Left colon (tissue), 2 donors: ENCODE measurements around the gene LGR5. TPM values are rescaled to one million over a fixed set of nuclear protein-coding genes. Genes with fewer than 3 reads are reported as not detected.

Source experiments
- ATAC-seq: fragments of 200-7000 bp; cut with Tn5 transposase; one replicate; pipeline ENCODE4 v1.9.1; 2020; ENCODE audit warnings: mild to moderate bottlenecking, moderate library complexity
- DNase-seq, 2 donors: peaks; one replicate each; pipeline ENCODE4 v3.0.0-alpha.2; 2020
- intact Hi-C, 2 donors: fragments of 100-400 bp; cut with DNase I in 1 of 2; cut with micrococcal nuclease in 1 of 2; formaldehyde crosslinking; loops; one replicate each; pipeline versions ENCODE4 v1.11.2 to v1.14.0; 2022; cut with DNase I, micrococcal nuclease
- total RNA-seq, 2 donors: library from RNA; stranded (reverse); fragmentation: NEBNext Ultra II Directional; extraction: Animal tissue kit (Norgen Biotek cat#: 25700); gene quantifications; one replicate each; pipeline ENCODE4 v1.2.1, GENCODE V29; 2021
- donor health status: DM: no; HTN: no; CAD: no.
- donor health status: DM: yes; HTN: yes; CAD: no.

LGR5 gene
- total RNA-seq, 2 donors from 2014 or later, result 4.5 to 5.2 TPM

GRCh38 chr12:71576496-71576895, 136.9 kb downstream of the LGR5 start:
- ATAC-seq, result no peak
- no peak for DNase-seq
- intact Hi-C loops, result no loop called here

DNA sequence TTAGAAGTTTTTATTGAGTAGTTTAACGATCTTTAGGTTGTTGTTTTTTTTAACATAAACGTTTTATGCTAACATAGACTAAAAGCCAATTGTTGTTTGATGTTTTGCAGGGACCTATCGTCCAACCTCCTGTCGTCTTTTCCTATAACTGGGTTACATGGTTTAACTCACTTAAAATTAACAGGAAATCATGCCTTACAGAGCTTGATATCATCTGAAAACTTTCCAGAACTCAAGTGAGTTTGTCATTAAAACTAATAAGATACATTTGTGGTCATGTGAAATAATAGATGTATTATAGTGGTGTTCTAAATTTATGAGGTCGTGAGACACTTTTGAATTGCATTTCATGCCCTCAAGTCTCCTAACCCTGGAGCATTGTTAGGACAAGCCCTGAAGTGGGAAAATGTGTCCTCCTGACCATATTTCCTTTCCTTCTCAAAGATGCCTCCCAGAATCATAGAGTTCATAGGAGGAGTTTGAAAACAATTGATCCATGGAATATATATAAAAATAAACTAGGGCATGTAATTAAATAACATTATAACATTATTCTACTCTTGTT, 139.2 kb downstream of the LGR5 start:
- DNase-seq (no peak), ATAC-seq (no peak)
- intact Hi-C loops, result no loop called here

- intact Hi-C loops, result no loop called here
- DNase-seq, result peak in 1 of 2 donors; percentile 17
Observed at GRCh38 chr12:71581206-71581605, 141.6 kb downstream of the LGR5 start.

DNA sequence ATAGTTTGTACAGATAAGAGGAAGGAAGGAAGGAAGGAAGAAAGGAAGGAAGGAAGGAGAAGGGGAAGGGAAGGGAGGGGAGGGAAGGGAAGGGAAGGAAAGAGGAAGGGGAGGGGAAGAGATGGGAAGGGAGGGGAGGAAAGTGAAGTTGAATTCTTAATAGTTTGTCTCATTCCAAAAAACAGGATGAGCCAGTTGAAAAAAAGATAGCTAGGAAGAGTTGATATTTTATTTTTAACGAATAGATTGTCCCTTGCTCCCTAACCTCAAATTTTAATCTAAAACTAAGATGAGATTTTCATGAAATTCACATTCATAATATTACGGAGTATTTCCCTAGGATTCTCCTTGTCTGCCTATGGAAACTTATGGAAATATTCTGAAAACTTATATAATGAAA, 143.3 kb downstream of the LGR5 start:
- DNase-seq (no peak), ATAC-seq (no peak)
- intact Hi-C loops, result no loop called here

More at GRCh38 chr12:71581206-71581605, 141.6 kb downstream of the LGR5 start:
- peak; percentile 71 for ATAC-seq

DNA sequence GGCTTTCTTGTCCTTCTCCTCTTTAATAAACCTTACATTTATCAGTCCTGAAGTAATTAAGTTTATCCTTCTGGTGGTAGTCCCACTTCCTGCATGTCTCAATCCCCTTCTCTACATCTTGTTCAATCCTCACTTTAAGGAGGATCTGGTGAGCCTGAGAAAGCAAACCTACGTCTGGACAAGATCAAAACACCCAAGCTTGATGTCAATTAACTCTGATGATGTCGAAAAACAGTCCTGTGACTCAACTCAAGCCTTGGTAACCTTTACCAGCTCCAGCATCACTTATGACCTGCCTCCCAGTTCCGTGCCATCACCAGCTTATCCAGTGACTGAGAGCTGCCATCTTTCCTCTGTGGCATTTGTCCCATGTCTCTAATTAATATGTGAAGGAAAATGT, 144.8 kb downstream of the LGR5 start:
- DNase-seq, result no peak
- intact Hi-C loops, result no loop called here
- no peak for ATAC-seq

DNA sequence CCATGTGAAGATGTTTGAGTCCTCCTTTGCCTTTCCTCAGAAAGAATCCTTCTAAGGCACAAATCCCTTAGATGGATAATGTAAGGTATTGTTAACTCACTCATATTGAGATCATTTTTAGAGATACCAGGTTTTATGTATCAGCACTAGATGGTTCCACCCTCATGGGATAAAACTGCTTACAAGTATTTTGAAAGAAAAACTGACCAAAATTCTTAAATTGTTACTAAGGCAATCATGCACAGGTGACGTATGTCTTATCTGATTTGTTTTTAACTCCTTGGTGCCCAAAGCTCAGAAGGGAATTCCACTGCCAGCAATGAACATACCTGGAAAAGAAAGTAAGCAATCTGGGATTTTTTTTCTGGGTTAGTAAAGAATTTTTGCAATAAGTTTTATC, 145.6 kb downstream of the LGR5 start:
- intact Hi-C loops, result no loop called here
- no peak for ATAC-seq
- no peak for DNase-seq

DNA sequence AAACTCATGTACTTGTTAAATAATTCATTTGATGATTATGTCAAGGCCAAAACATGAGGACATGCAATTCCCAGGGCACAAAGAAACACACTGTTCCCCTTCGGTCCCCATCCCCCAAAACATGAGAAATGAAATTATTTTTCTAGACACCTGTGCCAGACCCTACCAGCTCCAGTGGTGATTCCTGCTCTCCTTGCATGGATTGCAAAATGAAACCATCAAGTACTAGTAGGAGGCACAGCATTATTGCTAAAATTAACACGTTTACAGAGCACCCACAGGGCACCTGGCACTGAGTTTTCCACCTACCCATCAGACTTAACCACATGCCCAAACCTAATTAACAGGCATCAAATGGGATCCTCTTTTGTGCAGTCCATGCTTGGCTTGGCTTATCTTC, 147.4 kb downstream of the LGR5 start:
- DNase-seq (no peak), ATAC-seq (no peak)
- intact Hi-C loops, result no loop called here

DNA sequence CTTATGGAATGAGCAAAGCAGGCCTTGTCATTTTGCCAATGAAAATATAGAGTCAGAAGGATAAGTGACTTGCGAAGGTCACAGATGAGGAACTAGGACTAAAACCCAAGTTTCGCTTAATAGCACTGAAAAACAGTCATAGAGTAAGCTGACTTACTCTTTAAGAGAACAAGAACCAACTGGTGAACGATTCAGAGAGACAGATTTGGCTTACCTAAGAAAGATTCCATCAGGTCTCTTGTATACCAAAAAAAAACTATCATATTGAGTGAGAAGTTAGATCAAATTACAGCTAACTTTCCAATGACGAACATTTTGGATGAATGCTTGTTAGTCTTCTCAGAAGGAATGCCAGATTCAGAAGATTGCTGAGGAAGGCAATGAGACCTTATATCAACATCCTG, 149.9 kb downstream of the LGR5 start:
- no peak for ATAC-seq
- intact Hi-C loops, result no loop called here
- no peak for DNase-seq

DNA sequence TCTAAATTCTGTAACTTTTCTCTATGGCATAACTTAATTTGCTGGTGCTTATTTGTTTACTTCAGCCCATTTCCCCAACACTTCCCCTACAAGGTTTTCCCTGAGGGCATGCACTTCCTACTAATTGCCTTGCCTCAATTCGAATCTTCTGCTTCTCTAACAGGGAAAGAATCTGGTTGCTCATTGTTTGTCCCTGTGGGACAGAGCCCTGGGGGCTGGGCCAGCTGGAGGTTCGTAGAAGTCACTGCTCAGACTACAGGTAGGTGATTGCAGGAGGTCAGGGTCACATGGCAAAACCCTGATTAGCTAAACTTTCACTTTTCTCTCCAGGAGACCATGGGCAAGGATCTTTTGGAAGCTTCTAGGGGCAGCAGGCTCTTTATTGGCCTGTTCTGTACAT, 152.0 kb downstream of the LGR5 start:
- ATAC-seq, result no peak

GRCh38 chr12:71592841-71593240, 153.2 kb downstream of the LGR5 start:
- intact Hi-C loops, result no loop called here
- DNase-seq (no peak), ATAC-seq (no peak)

More for the DNA sequence above, 152.0 kb downstream of the LGR5 start:
- no peak for DNase-seq
- intact Hi-C loops, result no loop called here

GRCh38 chr12:71594214-71594948, 154.8 kb downstream of the LGR5 start:
- intact Hi-C loops, result no loop called here
- DNase-seq (peak in 1 of 2 donors; percentile 32), ATAC-seq (peak; percentile 26)

DNA sequence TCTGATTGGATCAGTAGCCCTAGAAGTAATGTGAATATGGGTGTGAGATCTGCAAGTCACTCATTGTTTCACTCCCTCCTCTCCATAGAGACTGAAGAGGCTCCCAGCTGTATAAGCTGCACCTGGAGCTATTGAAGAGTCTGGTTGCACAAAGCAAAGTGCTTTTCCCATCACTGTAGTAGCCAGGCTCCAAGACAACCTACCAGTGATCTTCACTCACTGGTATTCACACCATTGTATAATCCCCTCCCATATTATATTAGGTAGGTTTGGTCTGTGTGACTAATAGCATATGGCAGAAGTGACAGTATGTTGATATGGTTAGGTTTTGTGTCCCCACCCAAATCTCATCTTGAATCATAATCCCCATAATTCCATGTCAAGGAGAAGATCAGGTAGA, 159.6 kb downstream of the LGR5 start:
- intact Hi-C loops, result no loop called here
- ATAC-seq, result no peak
- DNase-seq, result no peak

GRCh38 chr12:71601546-71601945, 161.9 kb downstream of the LGR5 start:
- ATAC-seq (no peak), DNase-seq (no peak)
- intact Hi-C loops, result no loop called here

- intact Hi-C loops, result no loop called here
- DNase-seq (no peak), ATAC-seq (peak; percentile 9)
Observed at GRCh38 chr12:71602761-71603577, 163.4 kb downstream of the LGR5 start.

DNA sequence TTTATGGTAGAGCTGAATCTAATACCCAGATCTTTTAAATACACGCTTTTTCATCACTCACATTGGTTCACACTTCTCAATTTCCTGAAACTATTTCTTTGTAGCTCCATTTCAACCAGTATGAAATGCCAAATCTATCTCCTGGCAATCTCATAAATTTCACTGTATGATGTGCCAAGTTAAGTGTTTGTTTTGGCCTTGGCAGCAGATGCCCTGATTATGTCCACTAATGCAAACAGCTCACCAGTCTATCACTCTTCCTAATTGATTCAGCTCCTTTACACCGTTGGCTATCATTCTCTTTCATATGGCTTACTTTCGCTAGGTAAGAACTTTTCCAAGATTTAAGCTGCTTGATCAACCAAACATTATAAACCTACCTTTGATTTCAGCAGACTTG, 165.4 kb downstream of the LGR5 start:
- no peak for DNase-seq
- intact Hi-C loops, result no loop called here
- no peak for ATAC-seq

DNA sequence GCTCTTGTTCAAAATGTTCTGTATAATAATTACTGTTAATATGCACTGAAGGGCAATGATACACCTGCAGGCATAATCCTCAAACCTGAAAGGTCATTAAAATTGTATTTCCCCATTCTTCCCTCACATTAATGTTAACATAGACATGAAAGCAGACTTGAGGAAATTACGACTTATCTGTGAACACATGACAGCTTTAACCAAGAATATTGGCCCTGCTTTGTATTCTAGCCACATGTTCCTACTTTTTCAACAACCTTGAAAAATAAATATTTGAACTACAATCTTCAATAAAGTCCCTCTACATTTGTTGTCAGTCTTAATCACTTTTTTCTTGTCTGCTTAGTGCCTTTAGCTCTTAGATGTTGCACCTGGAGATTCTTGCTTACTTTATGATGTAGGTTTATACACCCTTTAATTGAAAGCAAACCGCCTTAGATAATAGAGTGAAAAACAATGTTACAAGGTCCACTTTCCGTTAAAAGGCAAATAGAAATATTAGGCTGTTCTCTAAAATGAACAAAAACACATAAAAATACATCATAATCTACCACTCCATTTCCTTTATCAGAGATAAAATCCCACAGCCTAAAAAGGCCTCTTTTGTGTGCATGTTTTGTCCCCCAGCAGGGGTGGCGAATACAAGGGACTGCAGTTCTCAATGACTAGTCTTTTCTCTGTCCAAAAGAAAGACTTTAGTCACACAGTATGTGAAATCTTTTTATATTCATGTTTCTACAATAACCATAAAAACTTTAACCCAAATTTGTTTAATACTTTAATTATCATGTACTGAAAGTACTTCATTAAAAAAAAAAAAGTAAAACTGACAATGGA, 168.1 kb downstream of the LGR5 start:
- intact Hi-C loops, result no loop called here
- ATAC-seq (peak; percentile 59), DNase-seq (no peak)

DNA sequence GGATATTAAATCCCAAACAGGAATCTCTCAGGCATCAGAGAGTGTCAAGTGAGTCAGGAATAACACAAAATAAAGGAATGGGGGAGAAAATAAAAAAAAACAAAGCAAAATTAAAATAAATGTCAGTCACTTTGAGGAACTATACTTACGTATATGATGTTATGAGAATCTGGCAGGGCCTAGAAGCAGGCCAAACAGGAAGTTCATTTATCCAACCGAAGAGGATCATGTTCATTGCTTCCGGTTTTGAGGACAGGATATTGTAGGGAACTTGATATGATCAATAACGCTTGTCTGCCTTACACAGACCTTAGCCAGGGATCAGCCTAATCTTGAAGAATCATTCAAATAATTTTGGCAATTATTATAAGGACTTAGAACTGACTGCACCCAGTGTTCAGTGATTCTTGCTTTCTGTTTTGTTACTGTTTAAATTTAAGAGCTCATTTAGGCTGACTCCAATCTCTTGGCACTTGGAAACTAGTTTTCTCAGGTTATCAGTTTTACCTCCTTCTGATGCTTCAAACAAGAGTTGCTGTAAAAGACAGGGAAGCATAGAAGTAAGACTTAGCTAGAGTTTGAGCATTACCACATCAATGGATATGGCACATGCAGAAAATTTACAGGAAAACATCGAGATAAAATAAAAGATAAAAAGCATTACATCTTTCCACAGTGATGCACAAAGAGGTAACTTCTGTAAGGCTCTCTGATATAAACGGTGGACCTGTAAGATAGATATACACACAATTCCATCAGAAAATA, 170.6 kb downstream of the LGR5 start:
- intact Hi-C loops, result no loop called here
- ATAC-seq (no peak), DNase-seq (no peak)

- no peak for DNase-seq
- intact Hi-C loops, result no loop called here
- no peak for ATAC-seq
Observed at GRCh38 chr12:71621938-71622337, 182.3 kb downstream of the LGR5 start.

- no peak for ATAC-seq
- intact Hi-C loops, result no loop called here
Observed at GRCh38 chr12:71625476-71625875, 185.9 kb downstream of the LGR5 start.

More at GRCh38 chr12:71625476-71625875, 185.9 kb downstream of the LGR5 start:
- no peak for DNase-seq
